ENCODE results near the gene IL34.

GRCh38 chr16:70610273-70611223, 35.8 kb upstream of the IL34 start:
- TF ChIP-seq EP300 (conservative IDR thresholded peaks at IDR 0.05; ENCODE audit: poor library complexity, severe bottlenecking) (no peak), CTCF (IDR thresholded peaks at IDR 0.05; ENCODE audit: poor library complexity, severe bottlenecking) (no peak)

All from neural cell (in vitro differentiated cells).